Measurements from ENCODE around the gene TYSND1. TPM values are rescaled to one million over a fixed set of nuclear protein-coding genes. Genes with fewer than 3 reads are reported as not detected.

Gene TYSND1
- total RNA-seq, 2 donors from 2014 or later, result 16.2 to 17.6 TPM

GRCh38 chr10:70142555-70142954 lies 3.9 kb downstream of the TYSND1 start:
- no peak for DNase-seq
- no peak for ATAC-seq
- no peaks in the 10 kb centered on the region for H3K27me3 ChIP-seq
- WGBS, 2 donors, result 95% methylated on average over 8 to 10 of the region's 10 CpGs
- H3K4me1 ChIP-seq, result peaks cover 20% of the 10 kb centered on the region
- no peaks in the 10 kb centered on the region for H3K9me3 ChIP-seq
- H3K36me3 ChIP-seq (replicated peaks in 1 of 2; ENCODE audit: insufficient read depth in 1 of 2, low read depth in 2 of 2), result no peaks in the 10 kb centered on the region
- no peak overlapping the region for H3K27ac ChIP-seq
- H3K4me3 ChIP-seq, result no peak overlapping the region
- intact Hi-C loops (cut with DNase I), result no loop called here
- TF ChIP-seq POLR2A (IDR thresholded peaks at IDR 0.05), result no peak
- TF ChIP-seq CTCF (IDR thresholded peaks at IDR 0.05), result no peak

GRCh38 chr10:70140297-70140696 lies 6.2 kb downstream of the TYSND1 start:
- Histone ChIP-seq H3K27me3 (no peaks in the 10 kb centered on the region), H3K36me3 (replicated peaks in 1 of 2; ENCODE audit: insufficient read depth in 1 of 2, low read depth in 2 of 2) (no peaks in the 10 kb centered on the region), H3K9me3 (no peaks in the 10 kb centered on the region), H3K27ac (no peak overlapping the region), H3K4me1 (peaks cover 10% of the 10 kb centered on the region), H3K4me3 (no peak overlapping the region)
- intact Hi-C loops (cut with DNase I), result no loop called here
- ATAC-seq (no peak), DNase-seq (no peak)
- WGBS, 2 donors, result 86% methylated on average over 5 of the region's 5 CpGs
- TF ChIP-seq POLR2A (IDR thresholded peaks at IDR 0.05) (no peak), CTCF (IDR thresholded peaks at IDR 0.05) (no peak)

DNA sequence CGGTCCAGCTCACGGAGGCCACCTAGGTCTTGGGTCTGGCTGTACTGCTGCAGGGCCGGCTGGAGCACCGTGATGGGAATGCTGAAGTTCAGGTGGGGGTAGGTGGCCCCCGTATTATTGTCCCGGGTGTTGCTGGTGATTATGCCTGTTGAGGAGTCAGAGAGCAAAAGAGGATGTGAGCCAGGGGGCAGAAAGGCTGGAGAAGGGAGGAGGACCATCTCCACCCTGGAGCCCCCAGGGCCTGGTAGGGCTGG lies 6.6 kb downstream of the TYSND1 start:
- Histone ChIP-seq H3K4me1 (peaks cover 7% of the 10 kb centered on the region), H3K4me3 (no peak overlapping the region), H3K27me3 (no peaks in the 10 kb centered on the region), H3K27ac (no peak overlapping the region), H3K36me3 (replicated peaks in 1 of 2; ENCODE audit: insufficient read depth in 1 of 2, low read depth in 2 of 2) (no peaks in the 10 kb centered on the region), H3K9me3 (no peaks in the 10 kb centered on the region)
- intact Hi-C loops (cut with DNase I), result no loop called here
- DNase-seq (no peak), ATAC-seq (no peak)
- TF ChIP-seq CTCF (IDR thresholded peaks at IDR 0.05) (no peak), POLR2A (IDR thresholded peaks at IDR 0.05) (no peak)
- 80% methylated on average over 6 of the region's 6 CpGs; no CpG with 5 or more reads in 1 of the 2 donors for WGBS, 2 donors

- peaks cover 1% of the 10 kb centered on the region for H3K4me1 ChIP-seq
- no peak for DNase-seq
These were observed 7.1 kb downstream of the TYSND1 start for GRCh38 chr10:70139151-70139996.

More at GRCh38 chr10:70139151-70139996, 7.1 kb downstream of the TYSND1 start:
- Histone ChIP-seq H3K4me3 (no peak overlapping the region), H3K9me3 (no peaks in the 10 kb centered on the region), H3K27me3 (no peaks in the 10 kb centered on the region), H3K36me3 (replicated peaks in 1 of 2; ENCODE audit: insufficient read depth in 1 of 2, low read depth in 2 of 2) (no peaks in the 10 kb centered on the region), H3K27ac (no peak overlapping the region)
- ATAC-seq, result no peak
- intact Hi-C loops (cut with DNase I), result no loop called here
- TF ChIP-seq POLR2A (IDR thresholded peaks at IDR 0.05) (no peak), CTCF (IDR thresholded peaks at IDR 0.05) (no peak)
- 82 to 92% methylated on average over 6 to 11 of the region's 11 CpGs for WGBS, 2 donors

Data from body of pancreas (tissue), 4 donors.